T47D (cell line): ENCODE data around the gene PRRG1.
"Not testable (repeated sequence)": the region's sequence is repeated elsewhere in the genome, so short reads cannot be mapped to it uniquely, and the experiment has no call there.

Source experiments
- DNase-seq, 2 experiments: peaks; one replicate each; pipeline versions ENCODE4 v3.0.0 to v3.0.0-alpha.2; 2011 to 2012; ENCODE audit warnings: low read depth in 1 of 2, low spot score in 1 of 2
- JUND ChIP-seq: IDR thresholded peaks from 2 replicates; pipeline ENCODE4 v1.6.1; 2012; ENCODE audit warnings: low read depth
- in situ Hi-C: cut with HindIII; loops from 2 replicates; pipeline ENCODE4 v1.10.0; 2016; ENCODE audit warnings: low sequenced_read_pairs, low pct_unique_long_range_greater_than_20kb

PRRG1 gene

GRCh38 chrX:37349221-37350033, at the start of gene PRRG1:
TSS of gene PRRG1 (plus strand) at chrX:37349364. CDS start at chrX:37406250, 56,886 bp downstream.
- in situ Hi-C loops = no loop called here
- no peak for TF ChIP-seq JUND
- peak in 1 of 2 experiments; percentile 5 for DNase-seq

DNA sequence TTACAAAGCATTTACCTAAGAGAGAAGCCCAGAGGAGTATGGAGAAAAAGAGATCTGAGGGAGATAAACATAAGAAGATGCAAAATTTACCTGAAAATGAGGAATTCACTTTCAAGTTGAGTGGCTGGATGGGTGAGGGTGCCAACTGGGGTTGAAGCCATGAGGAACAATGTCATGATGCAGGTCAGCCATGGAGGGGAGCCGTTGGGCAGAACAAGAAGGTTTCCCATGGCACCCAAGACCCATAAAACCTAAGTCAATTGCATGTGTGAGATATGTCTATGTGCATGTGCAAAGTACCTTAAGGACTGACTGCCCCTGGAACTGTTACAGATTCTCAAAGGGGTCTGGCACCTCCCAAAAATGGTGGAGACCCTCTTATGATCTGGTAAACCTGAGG, 46.6 kb upstream of the PRRG1 start:
- in situ Hi-C loops = no loop called here
- no peak for TF ChIP-seq JUND
- peak in 1 of 2 experiments; percentile 44 for DNase-seq

DNA sequence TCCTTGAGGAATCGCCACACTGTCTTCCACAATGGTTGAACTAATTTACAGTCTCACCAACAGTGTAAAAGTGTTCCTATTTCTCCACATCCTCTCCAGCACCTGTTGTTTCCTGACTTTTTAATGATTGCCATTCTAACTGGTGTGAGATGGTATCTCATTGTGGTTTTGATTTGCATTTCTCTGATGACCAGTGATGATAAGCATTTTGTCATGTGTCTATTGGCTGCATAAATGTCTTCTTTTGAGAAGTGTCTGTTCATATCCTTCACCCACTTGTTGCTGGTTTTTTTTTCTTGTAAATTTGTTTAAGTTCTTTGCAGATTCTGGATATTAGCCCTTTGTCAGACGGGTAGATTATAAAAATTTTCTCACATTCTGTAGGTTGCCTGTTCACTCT, 43.9 kb upstream of the PRRG1 start:
- in situ Hi-C loops, DNase-seq: not testable (repeated sequence)

DNA sequence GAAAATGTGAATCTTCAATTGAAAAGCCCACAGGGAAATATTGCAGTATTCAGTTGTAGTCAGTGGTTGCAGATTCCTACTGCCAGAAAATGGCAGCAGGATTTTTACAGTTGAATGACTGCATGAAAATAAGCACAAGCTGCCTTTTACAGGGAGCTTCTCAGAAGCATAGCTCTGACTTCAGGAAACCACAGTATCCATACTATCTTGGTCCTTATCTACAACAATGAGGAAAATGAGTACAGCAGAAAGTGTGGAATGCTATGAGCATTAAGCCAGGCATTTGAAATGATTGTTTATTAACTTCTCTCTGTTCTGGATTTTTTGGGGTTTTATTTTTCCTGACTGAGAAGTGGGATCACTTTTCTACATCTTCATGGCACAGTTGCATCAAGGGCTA, 34.6 kb upstream of the PRRG1 start:
- TF ChIP-seq JUND = no peak
- DNase-seq = no peak
- in situ Hi-C loops = no loop called here

DNA sequence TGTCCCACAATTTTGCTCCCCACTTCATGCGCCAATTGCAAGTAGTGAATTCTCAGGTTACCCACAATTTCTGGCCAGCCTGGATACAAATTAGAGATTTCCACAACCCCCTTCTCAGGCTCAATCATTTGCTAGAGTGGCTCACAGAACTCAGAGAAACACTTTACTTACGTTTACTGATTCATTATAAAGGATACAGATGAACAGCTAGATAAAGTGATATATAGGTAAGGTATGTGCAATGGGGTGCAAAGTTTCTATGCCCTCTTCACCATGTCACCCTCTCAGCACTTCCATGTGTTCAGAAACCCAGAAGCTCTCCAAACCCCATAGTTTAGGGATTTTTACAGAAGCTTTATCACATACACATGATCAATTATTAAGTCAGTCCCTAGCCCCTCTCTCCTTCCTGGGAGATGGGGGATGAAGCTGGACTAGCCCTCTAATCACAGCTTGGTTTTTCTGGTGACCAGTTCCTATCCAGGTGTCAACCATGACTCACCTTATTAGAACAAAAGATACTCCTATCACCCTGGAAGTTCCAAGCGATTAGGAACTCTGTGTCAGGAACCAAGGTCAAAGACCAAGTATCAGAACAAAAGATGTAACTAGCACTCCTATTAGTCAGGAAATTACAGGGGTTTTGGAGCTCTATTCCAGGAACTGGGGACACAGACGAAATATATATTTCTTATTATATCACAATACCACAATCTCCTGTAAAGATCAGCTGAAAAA, 33.5 kb upstream of the PRRG1 start:
- no peak for DNase-seq
- in situ Hi-C loops = no loop called here
- TF ChIP-seq JUND = no peak

DNA sequence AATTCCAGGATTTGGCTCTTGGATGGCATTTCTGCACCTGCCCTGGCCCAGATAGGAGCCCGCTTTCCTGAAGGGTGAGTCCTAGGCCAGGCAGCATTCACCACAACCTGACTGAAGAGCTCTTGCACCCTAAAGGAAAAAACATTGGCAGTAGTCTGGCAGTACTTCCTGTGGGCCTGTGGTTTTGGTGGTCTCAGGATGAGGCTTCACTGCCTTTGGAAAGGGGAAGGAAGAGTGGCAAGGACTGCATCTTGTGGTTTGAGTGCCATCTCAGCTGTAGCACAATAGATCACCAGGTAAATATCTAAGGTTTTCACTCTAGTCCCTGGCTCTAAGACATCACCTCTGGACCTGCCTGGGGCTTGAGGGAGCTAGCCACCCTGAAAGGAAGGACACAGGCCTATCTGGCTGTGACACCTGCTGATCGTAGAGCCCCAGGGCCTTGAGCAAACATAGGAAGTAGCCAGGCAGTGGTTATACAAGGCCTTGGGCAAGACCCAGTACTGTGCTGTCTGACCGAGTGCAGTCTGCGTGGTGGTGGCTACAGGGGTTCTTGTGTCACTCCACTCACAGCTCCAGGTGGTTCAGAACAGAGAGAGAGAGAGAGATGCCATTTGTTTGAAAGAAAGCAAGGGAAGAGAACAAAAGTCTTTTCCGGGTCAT, 28.5 kb upstream of the PRRG1 start:
- in situ Hi-C loops = no loop called here
- TF ChIP-seq JUND = no peak
- no peak for DNase-seq

- in situ Hi-C loops = no loop called here
- no peak for TF ChIP-seq JUND
- DNase-seq = no peak
These were observed 18.5 kb upstream of the PRRG1 start for GRCh38 chrX:37330642-37331041.

DNA sequence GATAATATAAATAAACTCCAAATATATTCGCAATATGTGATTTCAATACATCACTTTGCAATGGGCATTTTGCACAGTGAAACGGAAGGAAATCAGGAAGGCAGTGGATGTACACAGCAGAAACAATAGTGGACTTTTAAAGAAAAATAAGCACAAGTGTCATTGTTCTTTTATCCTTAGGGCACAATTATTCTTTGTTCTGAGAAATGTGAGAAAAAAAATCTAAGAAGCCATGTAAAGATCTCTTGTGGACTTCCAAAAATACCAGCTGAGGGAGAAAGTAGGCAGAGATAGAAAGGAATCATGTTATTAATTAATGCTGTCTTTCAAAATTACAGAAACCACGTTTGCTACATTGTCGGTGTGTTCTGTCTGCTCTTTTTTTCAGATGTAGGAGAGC, 17.6 kb upstream of the PRRG1 start:
- in situ Hi-C loops = no loop called here
- TF ChIP-seq JUND = no peak
- no peak for DNase-seq

DNA sequence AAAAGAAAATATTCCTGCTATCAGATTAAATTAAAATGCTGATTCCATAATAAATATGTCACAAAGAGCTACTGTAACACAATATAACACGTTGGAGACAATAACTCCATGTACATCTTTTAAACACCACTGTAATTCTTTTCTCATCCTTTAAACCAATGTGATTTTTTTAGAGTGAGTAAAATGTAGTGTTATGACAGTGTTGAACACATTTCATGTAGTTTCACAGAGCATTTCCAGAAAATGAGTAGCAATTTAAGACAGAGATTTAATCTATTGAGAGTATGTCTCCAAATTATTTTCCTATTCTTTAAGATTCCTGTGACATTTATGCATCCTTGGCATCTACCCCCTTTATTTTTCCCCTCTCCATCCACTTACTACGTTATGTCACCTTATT, 17.1 kb upstream of the PRRG1 start:
- in situ Hi-C loops = no loop called here
- DNase-seq = no peak
- no peak for TF ChIP-seq JUND

GRCh38 chrX:37332987-37333658, 16.0 kb upstream of the PRRG1 start:
- in situ Hi-C loops = no loop called here
- TF ChIP-seq JUND = no peak
- peak in 1 of 2 experiments; percentile 5 for DNase-seq

GRCh38 chrX:37347420-37347819, 1.7 kb upstream of the PRRG1 start:
- peak in 1 of 2 experiments; percentile 10 for DNase-seq
- no peak for TF ChIP-seq JUND
- in situ Hi-C loops = no loop called here

- in situ Hi-C loops = no loop called here
- no peak for TF ChIP-seq JUND
These were observed 763 bp upstream of the PRRG1 start for GRCh38 chrX:37348231-37348970.

More at GRCh38 chrX:37348231-37348970, 763 bp upstream of the PRRG1 start:
- DNase-seq = no peak
